H1 (cell line): ENCODE results near the gene KCNIP2. TPM values are rescaled to one million over a fixed set of nuclear protein-coding genes. Genes with fewer than 3 reads are reported as not detected.

Source experiments
- CTCF ChIA-PET: fragments of 300-600 bp; sonication (Branson Sonifier 250); formaldehyde crosslinking; loops from one replicate; lab custom pipeline; 2021; ENCODE audit not compliant: partially characterized antibody; lab: Charles Lee
- POLR2A ChIA-PET: fragments of 300-600 bp; sonication (Branson Sonifier 250); formaldehyde crosslinking; loops from one replicate; lab custom pipeline; 2021; ENCODE audit warnings: inconsistent platforms; ENCODE audit not compliant: partially characterized antibody; lab: Charles Lee
- DNase-seq, 2 experiments: peaks; one replicate each; pipeline versions ENCODE4 v3.0.0 to v3.0.0-alpha.2; 2010 to 2022; ENCODE audit warnings: low spot score in 2 of 2, low read depth in 1 of 2, mixed read lengths in 1 of 2
- FAIRE-seq: peaks from 2 replicates; lab custom pipeline; 2011; peaks lifted over from hg19 to GRCh38; lab: Jason Lieb, UNC
- H2AFZ ChIP-seq: 2 replicates; pipeline ENCODE4 v1.8.1; 2012; ENCODE audit warnings: low read length, inconsistent platforms
- H2AK5ac ChIP-seq: 2 replicates; pipeline ENCODE4 v1.6.1; 2013; ENCODE audit warnings: low read depth, low read length
- H2BK120ac ChIP-seq: replicated peaks from 2 replicates; pipeline ENCODE3; 2013; ENCODE audit warnings: low read depth, low read length, inconsistent platforms
- H2BK12ac ChIP-seq: 2 replicates; pipeline ENCODE4 v1.6.1; 2013; ENCODE audit warnings: low read depth, low read length
- H2BK15ac ChIP-seq: 2 replicates; pipeline ENCODE4 v1.6.1; 2013; ENCODE audit warnings: low read length
- H2BK20ac ChIP-seq: 2 replicates; pipeline ENCODE4 v1.6.1; 2013; ENCODE audit warnings: low read length
- H2BK5ac ChIP-seq: 2 replicates; pipeline ENCODE4 v1.6.1; 2013; ENCODE audit warnings: low read depth, low read length
- H3K14ac ChIP-seq: 2 replicates; pipeline ENCODE4 v1.6.1; 2013; ENCODE audit warnings: inconsistent platforms; ENCODE audit not compliant: insufficient read length
- H3K18ac ChIP-seq: 2 replicates; pipeline ENCODE4 v1.6.1; 2013; ENCODE audit warnings: low read length; ENCODE audit errors: extremely low read depth
- H3K23ac ChIP-seq: 2 replicates; pipeline ENCODE4 v1.6.1; 2013; ENCODE audit warnings: inconsistent platforms; ENCODE audit not compliant: insufficient read length
- H3K23me2 ChIP-seq: 2 replicates; pipeline ENCODE4 v1.6.1; 2013; ENCODE audit warnings: low read depth, low read length
- H3K27ac ChIP-seq: 2 replicates; pipeline ENCODE4 v1.6.1; 2011; ENCODE audit warnings: low read depth, low read length, inconsistent platforms
- H3K27me3 ChIP-seq, 4 experiments: replicated peaks in 1 of 4; 1 replicate in 1 of 4; 2 replicates in 3 of 4; pipeline versions ENCODE4 v1.6.1 to v1.8.1; 2011 to 2013; ENCODE audit warnings: low read length in 3 of 4, mild to moderate bottlenecking in 3 of 4, inconsistent platforms in 2 of 4, mixed read lengths in 2 of 4, moderate library complexity in 1 of 4; ENCODE audit not compliant: control insufficient read depth in 3 of 4, insufficient read depth in 3 of 4; ENCODE audit errors: extremely low read depth in 1 of 4
- H3K36me3 ChIP-seq, 4 experiments: 2 replicates each; pipeline versions ENCODE4 v1.6.1 to v1.8.1; 2011 to 2013; ENCODE audit warnings: mild to moderate bottlenecking in 4 of 4, low read length in 3 of 4, moderate library complexity in 2 of 4, control low read depth in 1 of 4, inconsistent platforms in 1 of 4; ENCODE audit not compliant: insufficient read depth in 4 of 4, control insufficient read depth in 2 of 4
- H3K4ac ChIP-seq: replicated peaks from 2 replicates; pipeline ENCODE3; 2013; ENCODE audit warnings: low read length, low read depth, mixed read lengths, inconsistent platforms; ENCODE audit not compliant: insufficient read length
- H3K4me1 ChIP-seq, 4 experiments: replicated peaks in 1 of 4; 1 replicate in 1 of 4; 2 replicates in 3 of 4; pipeline versions ENCODE4 v1.6.1 to v1.8.1; 2011 to 2013; ENCODE audit warnings: low read length in 3 of 4, inconsistent platforms in 2 of 4, mixed read lengths in 1 of 4; ENCODE audit not compliant: insufficient read depth in 4 of 4, control insufficient read depth in 3 of 4
- H3K4me2 ChIP-seq, 2 experiments: 2 replicates each; pipeline versions ENCODE4 v1.6.1 to v1.8.1; 2011 to 2013; ENCODE audit warnings: low read depth in 2 of 2, low read length in 2 of 2, control low read depth in 1 of 2, inconsistent platforms in 1 of 2, mild to moderate bottlenecking in 1 of 2; ENCODE audit not compliant: insufficient read depth in 1 of 2
- H3K4me3 ChIP-seq, 4 experiments: fragments of 200-600, 300-600 bp in 1 of 4; sonication (generic), shearing (Covaris generic), sonication (Bioruptor Twin) in 1 of 4; 2 replicates each; pipeline versions ENCODE4 v1.5.1 to v1.8.1; 2011 to 2016; ENCODE audit warnings: low read length in 4 of 4, low read depth in 3 of 4, control low read depth in 2 of 4, inconsistent platforms in 2 of 4, mild to moderate bottlenecking in 2 of 4, mixed read lengths in 1 of 4, moderate library complexity in 1 of 4; ENCODE audit not compliant: insufficient read depth in 2 of 4; ENCODE audit errors: extremely low read depth in 1 of 4
- H3K56ac ChIP-seq: replicated peaks from 2 replicates; pipeline ENCODE3; 2013; ENCODE audit warnings: low read depth, mild to moderate bottlenecking, mixed read lengths, low read length, inconsistent platforms; ENCODE audit not compliant: insufficient read length
- H3K79me1 ChIP-seq: 2 replicates; pipeline ENCODE4 v1.6.1; 2013; ENCODE audit warnings: low read depth, low read length, control low read depth
- H3K79me2 ChIP-seq, 2 experiments: 2 replicates each; pipeline versions ENCODE4 v1.6.1 to v1.8.1; 2012 to 2013; ENCODE audit warnings: low read length in 2 of 2, mild to moderate bottlenecking in 2 of 2, inconsistent platforms in 1 of 2; ENCODE audit not compliant: insufficient read depth in 2 of 2, control insufficient read depth in 1 of 2
- H3K9ac ChIP-seq, 4 experiments: replicated peaks in 1 of 4; 1 replicate in 1 of 4; 2 replicates in 3 of 4; pipeline versions ENCODE4 v1.6.1 to v1.8.1; 2011 to 2013; ENCODE audit warnings: low read depth in 3 of 4, low read length in 3 of 4, control low read depth in 2 of 4, mild to moderate bottlenecking in 2 of 4, moderate library complexity in 2 of 4, inconsistent platforms in 1 of 4; ENCODE audit errors: extremely low read depth in 1 of 4
- H3K9me3 ChIP-seq, 2 experiments: 2 replicates each; pipeline versions ENCODE4 v1.6.1 to v1.8.1; 2012 to 2013; ENCODE audit warnings: mild to moderate bottlenecking in 2 of 2, moderate library complexity in 2 of 2, control low read depth in 1 of 2, inconsistent platforms in 1 of 2, low read depth in 1 of 2, low read length in 1 of 2, mixed read lengths in 1 of 2; ENCODE audit not compliant: insufficient read depth in 2 of 2
- H4K20me1 ChIP-seq, 2 experiments: replicated peaks in 1 of 2; 2 replicates each; pipeline versions ENCODE3 to v1.8.1; 2011 to 2013; ENCODE audit warnings: inconsistent platforms in 2 of 2, low read length in 2 of 2, mild to moderate bottlenecking in 1 of 2; ENCODE audit not compliant: insufficient read depth in 2 of 2, control insufficient read depth in 1 of 2
- H4K5ac ChIP-seq: 2 replicates; pipeline ENCODE4 v1.6.1; 2013; ENCODE audit warnings: low read length, low read depth, mixed read lengths, inconsistent platforms; ENCODE audit not compliant: insufficient read length
- H4K8ac ChIP-seq: 2 replicates; pipeline ENCODE4 v1.8.0; 2013; ENCODE audit warnings: mild to moderate bottlenecking, moderate library complexity, low read length, inconsistent platforms; ENCODE audit not compliant: insufficient read depth; ENCODE audit errors: extremely low read depth
- H4K91ac ChIP-seq: replicated peaks from 2 replicates; pipeline ENCODE3; 2013; ENCODE audit warnings: low read length, mixed read lengths, inconsistent platforms; ENCODE audit not compliant: insufficient read length
- CTBP2 ChIP-seq: IDR thresholded peaks from 2 replicates; pipeline ENCODE4 v1.7.0; 2011; ENCODE audit warnings: borderline replicate concordance, mild to moderate bottlenecking, moderate library complexity, mixed read lengths, low read length; ENCODE audit not compliant: insufficient read depth, insufficient read length
- FOSL1 ChIP-seq: IDR thresholded peaks from 2 replicates; pipeline ENCODE4 v1.6.1; 2011; ENCODE audit warnings: mild to moderate bottlenecking, low read depth, low read length, moderate library complexity; ENCODE audit not compliant: insufficient read depth
- GTF2F1 ChIP-seq: IDR thresholded peaks from 2 replicates; pipeline ENCODE4 v1.6.1; 2012; ENCODE audit warnings: low read depth, low read length, improper control_type of control experiment, borderline replicate concordance
- HDAC2 ChIP-seq, 2 experiments: fragments of 300-600 bp in 1 of 2; sonication (generic) in 1 of 2; IDR thresholded peaks; 2 replicates each; pipeline ENCODE4 v1.6.1; 2011 to 2012; ENCODE audit warnings: low read depth in 2 of 2, low read length in 2 of 2, mild to moderate bottlenecking in 2 of 2, moderate library complexity in 2 of 2, borderline replicate concordance in 1 of 2, inconsistent platforms in 1 of 2
- NANOG ChIP-seq: IDR thresholded peaks from 2 replicates; pipeline ENCODE4 v1.6.1; 2011; ENCODE audit warnings: low read length, low read depth, mild to moderate bottlenecking, inconsistent platforms; ENCODE audit not compliant: insufficient read depth, poor library complexity, severe bottlenecking
- TAF7 ChIP-seq: optimal IDR thresholded peaks from 2 replicates; pipeline ENCODE3; 2011; ENCODE audit warnings: low read depth, mild to moderate bottlenecking, inconsistent platforms, low read length, moderate library complexity, borderline replicate concordance
- WGBS, 2 experiments: shearing (Covaris generic) in 1 of 2; methylation state at CpG; one replicate each; pipeline versions ENCODE4 v1.1.6 to v1.1.7; 2013 to 2015; ENCODE audit warnings: low lambda C conversion rate in 2 of 2, mixed read lengths in 2 of 2, inconsistent platforms in 1 of 2, low coverage in 1 of 2, missing lambda C conversion rate in 1 of 2; ENCODE audit not compliant: insufficient replicate concordance in 2 of 2, insufficient coverage in 1 of 2, insufficient read length in 1 of 2; ENCODE audit errors: extremely low coverage in 1 of 2, missing lambda C conversion rate in 1 of 2; 5-methylcytosine and 5-hydroxymethylcytosine counted together
- polyA plus RNA-seq, 7 experiments: library from polyadenylated mRNA; depleted of rRNA in 3 of 7; stranded (reverse) in 5 of 7; unstranded in 2 of 7; fragments of >200 nt in 5 of 7; fragments of 200-250 nt in 2 of 7; gene quantifications; 1 replicate in 5 of 7; 2 replicates in 1 of 7; 4 replicates in 1 of 7; pipeline versions ENCODE4 v1.2.1 to v1.2.3, GENCODE V29; 2011 to 2013; ENCODE audit warnings: missing spikeins in 2 of 7, mixed read lengths in 2 of 7
- total RNA-seq: library from RNA; stranded (reverse); fragmentation: NEBNext Ultra II Directional; extraction: Animal tissue kit (Norgen Biotek cat#: 25700); gene quantifications from 2 replicates; pipeline ENCODE4 v1.2.1, GENCODE V29; 2021
- TF ChIP-seq, protein P1 (sequence below): IDR thresholded peaks from 2 replicates; pipeline ENCODE4 v1.6.1; 2011; ENCODE audit warnings: low read depth, mild to moderate bottlenecking, low read length; ENCODE audit not compliant: insufficient read depth

Gene KCNIP2
- total and polyA plus RNA-seq, 2 of the 8 experiments (the other 6 are each of a cell fraction or from before 2014, with no cell fraction given) = 2.7 to 6.0 TPM

DNA sequence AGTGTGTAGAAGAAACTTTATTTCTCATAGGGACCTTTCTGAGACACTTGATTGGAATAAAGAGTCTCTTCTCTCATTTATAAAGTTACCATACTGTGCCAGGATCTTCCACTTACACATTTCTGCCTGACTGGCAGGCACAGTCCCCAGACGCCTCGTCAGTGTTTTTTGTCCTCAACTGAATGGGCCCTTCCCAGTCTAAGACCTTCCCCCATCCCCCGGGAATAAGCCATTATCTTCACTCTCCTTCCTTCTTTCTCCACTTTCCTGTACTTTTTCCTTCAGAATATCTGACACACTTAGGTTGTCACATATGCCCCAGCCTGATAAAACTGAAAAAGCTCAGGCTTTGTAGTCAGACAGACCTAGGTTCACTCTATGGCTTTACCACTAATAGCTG, 35.3 kb upstream of the KCNIP2 start:
- no peak overlapping the region for H3K4me2 ChIP-seq
- H3K9ac ChIP-seq = no peak overlapping the region
- no peaks in the 10 kb centered on the region for H3K79me1 ChIP-seq
- no peaks in the 10 kb centered on the region for H4K20me1 ChIP-seq
- H2BK20ac ChIP-seq = no peak overlapping the region
- H4K91ac ChIP-seq = no peak overlapping the region
- WGBS, 2 experiments = 88% methylated on average over 3 of the region's 3 CpGs; no CpG with 5 or more reads in 1 of the 2 experiments
- no peak overlapping the region for H2AK5ac ChIP-seq
- H3K14ac ChIP-seq = no peak overlapping the region
- no peak overlapping the region for H3K27ac ChIP-seq
- no peak overlapping the region for H3K4me3 ChIP-seq
- H2AFZ ChIP-seq = no peak overlapping the region
- CTCF ChIA-PET = interaction anchor here (0.7 to 16.8 kb wide), 5 partner anchors 10 to 194 kb away, joined by 4 to 210 read pairs (median 7); no protein-coding TSS in a partner anchor
- DNase-seq (no peak), FAIRE-seq (no peak)
- no peak overlapping the region for H2BK12ac ChIP-seq
- peaks cover 0 to 6% (median 3%) of the 10 kb centered on the region in 4 experiments; a peak in 4 of 7 replicates for H3K4me1 ChIP-seq
- no peaks in the 10 kb centered on the region for H3K27me3 ChIP-seq
- H2BK5ac ChIP-seq = no peak overlapping the region
- H3K23me2 ChIP-seq = no peaks in the 10 kb centered on the region
- H3K9me3 ChIP-seq = no peaks in the 10 kb centered on the region
- H3K36me3 ChIP-seq = no peaks in the 10 kb centered on the region
- H2BK15ac ChIP-seq = no peak overlapping the region
- no peak overlapping the region for H3K18ac ChIP-seq
- H2BK120ac ChIP-seq = no peak overlapping the region
- H4K5ac ChIP-seq = no peak overlapping the region
- H3K4ac ChIP-seq = no peak overlapping the region
- H3K79me2 ChIP-seq = no peaks in the 10 kb centered on the region
- no peak overlapping the region for H4K8ac ChIP-seq
- POLR2A ChIA-PET = no interaction called here
- no peak overlapping the region for H3K56ac ChIP-seq
- H3K23ac ChIP-seq = no peak overlapping the region
- TF ChIP-seq FOSL1 = no peak
- no peak for TF ChIP-seq NANOG
- TF ChIP-seq HDAC2 (IDR thresholded peaks at IDR 0.05; ENCODE audit: borderline replicate concordance in 1 of 2, low read depth in 2 of 2, low read length in 2 of 2) = no peak
- TF ChIP-seq GTF2F1 = no peak
- no peak for TF ChIP-seq CTBP2
- TF ChIP-seq TAF7 = no peak
- TF ChIP-seq, protein P1, sequence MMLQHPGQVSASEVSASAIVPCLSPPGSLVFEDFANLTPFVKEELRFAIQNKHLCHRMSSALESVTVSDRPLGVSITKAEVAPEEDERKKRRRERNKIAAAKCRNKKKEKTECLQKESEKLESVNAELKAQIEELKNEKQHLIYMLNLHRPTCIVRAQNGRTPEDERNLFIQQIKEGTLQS = no peak
